Activated CD4-positive, alpha-beta T cell treated with anti-CD3 and anti-CD28 coated beads, Interleukin-2, amount 50 U/mL, for 24 hours (primary cell): ENCODE measurements around the gene CORIN.

Source experiments
- DNase-seq, 2 donors: peaks; one replicate each; pipeline ENCODE4 v3.0.0-alpha.2; 2020; ENCODE audit warnings: low read depth in 1 of 2, low spot score in 1 of 2

Gene CORIN, protein sequence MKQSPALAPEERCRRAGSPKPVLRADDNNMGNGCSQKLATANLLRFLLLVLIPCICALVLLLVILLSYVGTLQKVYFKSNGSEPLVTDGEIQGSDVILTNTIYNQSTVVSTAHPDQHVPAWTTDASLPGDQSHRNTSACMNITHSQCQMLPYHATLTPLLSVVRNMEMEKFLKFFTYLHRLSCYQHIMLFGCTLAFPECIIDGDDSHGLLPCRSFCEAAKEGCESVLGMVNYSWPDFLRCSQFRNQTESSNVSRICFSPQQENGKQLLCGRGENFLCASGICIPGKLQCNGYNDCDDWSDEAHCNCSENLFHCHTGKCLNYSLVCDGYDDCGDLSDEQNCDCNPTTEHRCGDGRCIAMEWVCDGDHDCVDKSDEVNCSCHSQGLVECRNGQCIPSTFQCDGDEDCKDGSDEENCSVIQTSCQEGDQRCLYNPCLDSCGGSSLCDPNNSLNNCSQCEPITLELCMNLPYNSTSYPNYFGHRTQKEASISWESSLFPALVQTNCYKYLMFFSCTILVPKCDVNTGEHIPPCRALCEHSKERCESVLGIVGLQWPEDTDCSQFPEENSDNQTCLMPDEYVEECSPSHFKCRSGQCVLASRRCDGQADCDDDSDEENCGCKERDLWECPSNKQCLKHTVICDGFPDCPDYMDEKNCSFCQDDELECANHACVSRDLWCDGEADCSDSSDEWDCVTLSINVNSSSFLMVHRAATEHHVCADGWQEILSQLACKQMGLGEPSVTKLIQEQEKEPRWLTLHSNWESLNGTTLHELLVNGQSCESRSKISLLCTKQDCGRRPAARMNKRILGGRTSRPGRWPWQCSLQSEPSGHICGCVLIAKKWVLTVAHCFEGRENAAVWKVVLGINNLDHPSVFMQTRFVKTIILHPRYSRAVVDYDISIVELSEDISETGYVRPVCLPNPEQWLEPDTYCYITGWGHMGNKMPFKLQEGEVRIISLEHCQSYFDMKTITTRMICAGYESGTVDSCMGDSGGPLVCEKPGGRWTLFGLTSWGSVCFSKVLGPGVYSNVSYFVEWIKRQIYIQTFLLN

GRCh38 chr4:47837908-47838294 lies at the start of gene CORIN:
TSS of gene CORIN (minus strand) at chr4:47838067. CDS start at chr4:47837949, 118 bp downstream.
- no peak for DNase-seq

GRCh38 chr4:47882228-47882627 lies 44.4 kb upstream of the CORIN start:
- DNase-seq = no peak

GRCh38 chr4:47879458-47879857 lies 41.6 kb upstream of the CORIN start:
- no peak for DNase-seq

- no peak for DNase-seq
These were observed 39.1 kb upstream of the CORIN start for GRCh38 chr4:47876784-47877546.

GRCh38 chr4:47876310-47876709 lies 38.4 kb upstream of the CORIN start:
- no peak for DNase-seq

DNA sequence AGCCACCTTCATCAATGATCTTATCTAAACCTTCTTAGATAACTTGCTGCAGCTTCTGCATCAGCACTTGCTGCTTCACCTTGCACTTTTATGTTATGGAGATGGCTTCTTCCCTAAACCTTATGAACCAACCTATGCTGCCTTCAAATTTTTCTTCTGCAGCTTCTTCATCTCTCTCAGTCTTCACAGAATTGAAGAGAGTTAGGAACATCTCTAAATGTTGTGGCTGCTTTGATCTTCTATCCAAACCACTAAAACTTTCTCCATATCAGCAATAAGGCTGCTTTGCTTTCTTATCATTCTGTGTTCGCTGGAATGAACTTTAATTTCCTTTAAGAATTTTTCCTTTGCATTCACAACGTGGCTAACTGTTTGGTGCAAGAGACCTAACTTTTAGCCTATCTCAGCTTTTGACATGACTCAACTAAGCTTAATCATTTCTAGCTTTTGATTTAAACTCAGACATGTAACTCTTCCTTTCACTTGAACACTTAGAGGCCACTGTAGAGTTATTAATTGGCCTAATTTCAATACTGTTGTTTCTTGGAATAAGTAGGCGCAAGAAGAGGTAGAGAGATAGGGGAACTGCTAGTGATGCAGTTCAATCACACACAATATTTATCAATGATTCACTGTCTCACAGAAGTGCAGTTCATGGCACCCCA lies 36.1 kb upstream of the CORIN start:
- no peak for DNase-seq

GRCh38 chr4:47863486-47863885 lies 25.6 kb upstream of the CORIN start:
- no peak for DNase-seq

- DNase-seq = no peak
These were observed 24.4 kb upstream of the CORIN start for GRCh38 chr4:47862297-47862696.

DNA sequence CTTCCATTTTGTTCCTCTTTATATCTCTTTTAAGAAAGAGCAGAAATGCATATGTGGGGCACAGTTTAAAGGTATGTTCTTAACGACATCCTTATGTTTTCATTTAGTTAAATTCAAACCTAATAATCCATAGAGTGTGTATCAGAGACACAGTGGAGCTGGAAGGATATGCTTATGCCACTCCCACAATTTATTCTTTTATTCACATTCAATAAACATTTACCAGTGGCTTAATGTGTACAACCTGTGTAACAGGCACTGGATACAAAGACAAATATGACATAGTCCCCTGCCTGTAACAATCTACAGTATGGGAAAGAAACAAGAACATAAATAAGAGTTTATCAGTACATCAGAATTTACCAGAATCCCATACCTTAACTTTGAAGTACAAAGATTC lies 22.4 kb upstream of the CORIN start:
- DNase-seq = no peak

DNA sequence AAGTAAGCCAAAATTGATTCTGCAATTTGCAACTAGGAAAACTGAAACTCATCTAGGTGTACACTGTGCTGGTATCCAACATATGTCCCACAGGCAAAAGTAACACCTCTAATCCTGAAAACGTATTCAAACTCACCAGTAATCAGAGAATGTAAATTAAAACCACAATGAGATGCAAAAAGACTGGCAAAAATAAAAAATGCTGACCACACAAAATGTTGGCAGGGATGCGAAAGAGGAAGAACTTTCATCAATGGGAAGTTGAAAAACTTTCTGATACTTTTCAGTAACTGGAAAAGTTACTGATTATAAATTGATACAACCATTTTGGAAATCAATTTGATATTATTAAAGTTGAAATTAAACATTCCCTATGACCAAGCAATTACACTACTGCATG lies 20.1 kb upstream of the CORIN start:
- no peak for DNase-seq

GRCh38 chr4:47856713-47857112 lies 18.8 kb upstream of the CORIN start:
- no peak for DNase-seq

DNA sequence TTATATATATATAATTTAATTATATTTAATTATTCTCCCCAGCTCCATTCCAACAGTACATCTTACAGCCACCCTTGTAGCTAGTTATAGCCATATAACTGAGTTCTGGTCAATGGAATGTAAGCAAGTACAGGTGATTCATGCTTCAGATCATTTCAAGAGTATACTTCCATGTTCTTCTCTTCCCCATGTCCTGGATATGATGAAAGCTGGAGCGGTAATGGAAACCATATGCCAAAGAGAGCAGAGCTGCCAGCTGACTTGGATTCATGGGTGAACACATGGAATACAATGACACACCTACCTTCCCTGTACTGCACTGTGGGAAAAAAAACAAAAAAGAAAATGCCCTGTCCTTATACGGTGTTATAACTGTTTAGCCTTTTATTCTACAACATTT lies 17.5 kb upstream of the CORIN start:
- DNase-seq = no peak

DNA sequence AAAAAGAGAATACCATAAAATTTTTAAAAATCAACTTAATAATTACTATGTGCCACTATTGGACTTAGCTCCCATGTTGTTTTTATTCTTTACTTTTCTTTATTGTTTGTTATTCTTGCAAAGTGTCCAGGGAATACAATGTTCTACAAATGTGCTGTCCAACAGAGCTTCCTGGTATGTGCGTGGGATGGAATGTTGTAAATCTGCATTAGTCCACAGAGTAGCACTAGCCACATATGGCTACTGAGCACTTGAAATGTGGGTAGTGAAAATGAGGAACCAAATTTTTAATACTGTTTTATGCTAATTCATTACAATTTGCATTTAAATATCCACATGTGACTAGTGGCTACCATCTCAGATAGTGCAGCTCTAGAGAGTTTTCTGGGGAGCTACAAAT lies 14.3 kb upstream of the CORIN start:
- DNase-seq = no peak

GRCh38 chr4:47849466-47849865 lies 11.6 kb upstream of the CORIN start:
- DNase-seq = no peak

DNA sequence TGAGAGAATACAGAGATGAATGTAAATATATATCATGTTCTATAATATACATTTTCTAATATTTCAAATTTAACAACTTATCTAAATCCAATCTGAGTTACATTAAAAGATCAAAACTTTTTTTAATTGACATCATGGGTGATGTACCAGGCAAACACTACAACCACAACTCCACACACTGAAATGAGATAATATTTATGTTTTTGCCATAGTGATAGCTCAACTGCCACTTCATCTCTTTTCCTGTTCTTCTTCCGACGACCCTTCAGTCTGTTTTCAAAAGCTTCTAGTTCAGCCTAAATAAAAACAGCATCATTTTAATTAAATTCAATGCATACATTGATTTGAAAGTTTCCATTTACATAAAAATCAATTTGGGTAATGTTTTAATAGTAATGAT lies 10.2 kb upstream of the CORIN start:
- DNase-seq = no peak

GRCh38 chr4:47842985-47843384 lies 5.1 kb upstream of the CORIN start:
- no peak for DNase-seq

GRCh38 chr4:47840291-47840690 lies 2.4 kb upstream of the CORIN start:
- DNase-seq = no peak

DNA sequence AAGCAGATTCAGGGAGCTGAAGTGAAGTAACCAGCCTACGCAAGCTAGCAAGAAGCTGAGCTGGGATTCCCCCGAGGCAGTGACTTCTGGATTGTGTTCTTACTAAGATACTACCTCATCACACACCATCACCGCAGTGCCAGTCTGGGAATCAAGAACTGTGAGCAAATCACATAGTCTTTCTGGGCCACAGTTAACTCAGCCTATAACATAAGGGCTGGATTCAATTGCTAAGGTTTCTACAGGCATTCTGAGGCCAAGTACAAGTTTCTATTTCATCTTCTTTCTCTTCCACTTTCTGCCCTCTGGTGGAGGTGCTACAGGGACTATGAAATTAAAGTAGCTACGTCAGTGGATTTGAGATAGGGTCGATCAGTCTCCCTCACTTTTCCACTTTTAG lies 1.4 kb upstream of the CORIN start:
- DNase-seq = peak in 1 of 2 donors; percentile 32

DNA sequence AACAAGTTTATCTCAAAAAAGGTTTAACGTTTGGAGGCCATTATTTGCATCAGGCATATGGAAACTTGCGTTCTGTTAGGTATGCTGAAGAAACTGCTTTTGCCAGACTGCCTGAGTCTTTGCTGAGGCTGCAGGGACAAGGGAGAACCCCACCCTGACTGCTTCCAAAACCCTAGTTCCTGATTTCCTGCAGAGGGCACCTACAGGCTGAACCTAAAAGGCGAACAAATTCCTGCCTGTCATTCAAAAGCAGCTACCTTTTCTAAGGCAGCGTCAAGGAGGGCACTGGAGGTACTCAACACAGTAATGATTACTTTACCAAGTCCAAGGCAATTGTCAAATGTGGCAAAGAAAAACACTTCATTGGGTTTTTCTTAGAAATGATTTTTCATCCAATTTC lies 578 bp upstream of the CORIN start:
- no peak for DNase-seq

DNA sequence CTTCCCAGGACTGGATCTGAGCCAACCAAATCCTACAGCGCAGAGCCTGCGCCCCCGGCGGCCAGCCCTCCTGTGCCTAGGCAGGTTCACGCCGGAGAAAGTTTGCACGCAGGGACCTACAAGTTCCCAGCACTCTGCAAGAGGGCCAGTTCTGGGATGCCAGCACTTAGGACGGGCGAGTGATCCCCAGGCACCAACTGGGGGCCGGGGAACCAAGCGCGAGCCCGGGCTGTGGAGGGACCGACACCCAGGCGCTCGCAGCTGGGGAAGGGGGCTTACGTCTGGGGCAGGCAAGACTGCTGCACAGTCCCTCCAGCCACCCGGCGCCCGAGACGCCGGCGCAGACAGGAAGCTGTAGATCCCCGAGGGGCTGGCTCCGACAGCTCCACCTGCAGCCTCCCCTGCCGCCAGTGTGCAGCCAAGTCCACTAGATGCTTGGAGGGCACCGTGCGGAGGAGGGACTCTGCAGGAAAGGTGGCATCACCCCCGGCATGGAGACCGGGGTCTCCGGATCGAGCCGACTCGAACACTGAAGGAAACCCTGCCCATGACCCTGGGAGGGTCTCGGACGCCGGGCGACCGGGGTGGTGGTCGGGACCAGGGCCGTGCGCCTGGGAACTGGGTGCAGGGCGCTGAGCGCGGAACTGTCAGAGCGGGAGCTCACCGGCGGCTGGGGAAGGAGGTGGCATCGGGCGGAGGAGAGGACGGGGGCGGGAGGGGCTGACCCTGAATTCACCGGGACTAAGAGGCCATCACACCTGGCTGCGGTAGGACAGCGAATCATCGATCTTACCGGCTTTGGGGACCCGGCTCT lies 566 bp downstream of the CORIN start:
- no peak for DNase-seq
